ENCODE results near the gene REV1.

GRCh38 chr2:99512181-99512591 lies 22.4 kb upstream of the REV1 start:
- TF ChIP-seq, protein P1, sequence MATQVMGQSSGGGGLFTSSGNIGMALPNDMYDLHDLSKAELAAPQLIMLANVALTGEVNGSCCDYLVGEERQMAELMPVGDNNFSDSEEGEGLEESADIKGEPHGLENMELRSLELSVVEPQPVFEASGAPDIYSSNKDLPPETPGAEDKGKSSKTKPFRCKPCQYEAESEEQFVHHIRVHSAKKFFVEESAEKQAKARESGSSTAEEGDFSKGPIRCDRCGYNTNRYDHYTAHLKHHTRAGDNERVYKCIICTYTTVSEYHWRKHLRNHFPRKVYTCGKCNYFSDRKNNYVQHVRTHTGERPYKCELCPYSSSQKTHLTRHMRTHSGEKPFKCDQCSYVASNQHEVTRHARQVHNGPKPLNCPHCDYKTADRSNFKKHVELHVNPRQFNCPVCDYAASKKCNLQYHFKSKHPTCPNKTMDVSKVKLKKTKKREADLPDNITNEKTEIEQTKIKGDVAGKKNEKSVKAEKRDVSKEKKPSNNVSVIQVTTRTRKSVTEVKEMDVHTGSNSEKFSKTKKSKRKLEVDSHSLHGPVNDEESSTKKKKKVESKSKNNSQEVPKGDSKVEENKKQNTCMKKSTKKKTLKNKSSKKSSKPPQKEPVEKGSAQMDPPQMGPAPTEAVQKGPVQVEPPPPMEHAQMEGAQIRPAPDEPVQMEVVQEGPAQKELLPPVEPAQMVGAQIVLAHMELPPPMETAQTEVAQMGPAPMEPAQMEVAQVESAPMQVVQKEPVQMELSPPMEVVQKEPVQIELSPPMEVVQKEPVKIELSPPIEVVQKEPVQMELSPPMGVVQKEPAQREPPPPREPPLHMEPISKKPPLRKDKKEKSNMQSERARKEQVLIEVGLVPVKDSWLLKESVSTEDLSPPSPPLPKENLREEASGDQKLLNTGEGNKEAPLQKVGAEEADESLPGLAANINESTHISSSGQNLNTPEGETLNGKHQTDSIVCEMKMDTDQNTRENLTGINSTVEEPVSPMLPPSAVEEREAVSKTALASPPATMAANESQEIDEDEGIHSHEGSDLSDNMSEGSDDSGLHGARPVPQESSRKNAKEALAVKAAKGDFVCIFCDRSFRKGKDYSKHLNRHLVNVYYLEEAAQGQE (IDR thresholded peaks at IDR 0.05; ENCODE audit: unreplicated experiment), result no peak
- TF ChIP-seq, protein P2, sequence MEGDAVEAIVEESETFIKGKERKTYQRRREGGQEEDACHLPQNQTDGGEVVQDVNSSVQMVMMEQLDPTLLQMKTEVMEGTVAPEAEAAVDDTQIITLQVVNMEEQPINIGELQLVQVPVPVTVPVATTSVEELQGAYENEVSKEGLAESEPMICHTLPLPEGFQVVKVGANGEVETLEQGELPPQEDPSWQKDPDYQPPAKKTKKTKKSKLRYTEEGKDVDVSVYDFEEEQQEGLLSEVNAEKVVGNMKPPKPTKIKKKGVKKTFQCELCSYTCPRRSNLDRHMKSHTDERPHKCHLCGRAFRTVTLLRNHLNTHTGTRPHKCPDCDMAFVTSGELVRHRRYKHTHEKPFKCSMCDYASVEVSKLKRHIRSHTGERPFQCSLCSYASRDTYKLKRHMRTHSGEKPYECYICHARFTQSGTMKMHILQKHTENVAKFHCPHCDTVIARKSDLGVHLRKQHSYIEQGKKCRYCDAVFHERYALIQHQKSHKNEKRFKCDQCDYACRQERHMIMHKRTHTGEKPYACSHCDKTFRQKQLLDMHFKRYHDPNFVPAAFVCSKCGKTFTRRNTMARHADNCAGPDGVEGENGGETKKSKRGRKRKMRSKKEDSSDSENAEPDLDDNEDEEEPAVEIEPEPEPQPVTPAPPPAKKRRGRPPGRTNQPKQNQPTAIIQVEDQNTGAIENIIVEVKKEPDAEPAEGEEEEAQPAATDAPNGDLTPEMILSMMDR (conservative IDR thresholded peaks at IDR 0.05; ENCODE audit: low read depth in 2 of 2), result no peak
- TF ChIP-seq POLR2AphosphoS5 (IDR thresholded peaks at IDR 0.05; ENCODE audit: low read depth) (no peak), EZH2 (IDR thresholded peaks at IDR 0.05; ENCODE audit: low read depth, unreplicated experiment) (no peak)

Measured in GM23338 (cell line).